ENCODE data around the gene DEPDC5. TPM values are rescaled to one million over a fixed set of nuclear protein-coding genes. Genes with fewer than 3 reads are reported as not detected.

Gene DEPDC5
- total and polyA plus RNA-seq, 5 experiments from 2014 or later: 3.9 to 52.4 (median 10.6) TPM

DNA sequence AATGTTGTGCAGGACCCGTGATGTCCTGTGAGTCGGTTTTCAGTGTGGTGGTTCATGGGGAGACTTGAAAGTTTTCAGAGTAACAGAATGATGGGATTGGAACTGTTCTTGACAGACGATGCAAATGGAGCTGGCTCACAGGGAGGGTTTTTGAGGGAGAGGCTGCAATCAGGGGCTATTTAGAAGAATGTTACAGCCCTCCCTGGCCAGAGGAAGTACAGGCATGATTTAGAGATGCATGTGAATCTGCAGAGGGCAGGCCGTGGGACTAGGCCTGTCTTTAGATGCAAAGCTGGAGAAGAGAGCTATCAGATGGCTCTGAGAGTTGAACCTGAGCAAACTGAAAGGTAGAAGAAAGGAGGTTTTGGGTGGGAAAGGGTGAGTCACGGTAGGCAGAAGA lies 115.9 kb downstream of the DEPDC5 start:
- POLR2A ChIA-PET: no interaction called here
- peaks cover 0 to 71% (median 7%) of the 10 kb centered on the region in 3 donors for H3K36me3 Mint-ChIP-seq
- DNase-seq (no peak), ATAC-seq (no peak)
- H3K4me1 Mint-ChIP-seq: peaks cover 0 to 8% (median 0%) of the 10 kb centered on the region in 4 donors
- H3K4me3 Mint-ChIP-seq: no peak overlapping the region
- H3K27me3 Mint-ChIP-seq: no peaks in the 10 kb centered on the region
- peak overlapping the region in 3 of 10 donors; percentile 13 to 71 (median 48) for H3K27ac Mint-ChIP-seq
- no peaks in the 10 kb centered on the region for H3K9me3 Mint-ChIP-seq

DNA sequence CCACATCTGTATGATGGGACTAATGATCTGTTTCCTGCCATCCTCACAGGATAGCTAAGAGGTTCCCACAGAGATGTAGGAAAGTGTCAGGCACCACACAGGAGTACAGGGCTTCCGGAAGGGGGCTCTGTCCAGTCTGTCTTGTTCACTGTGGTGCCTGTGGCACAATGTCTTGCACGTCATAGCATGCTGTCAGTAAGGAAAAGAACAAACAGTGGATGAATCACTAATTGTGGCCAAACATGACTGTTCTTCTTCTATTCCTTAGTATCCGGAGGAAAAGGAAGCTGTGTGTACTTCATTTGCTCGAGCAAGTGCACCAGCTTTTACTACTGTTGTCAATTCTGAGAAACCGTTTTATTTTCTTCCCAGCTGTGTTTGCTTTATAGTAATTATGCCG lies 117.1 kb downstream of the DEPDC5 start:
- Mint-ChIP-seq H3K4me1 (peaks cover 0 to 9% (median 1%) of the 10 kb centered on the region in 4 donors), H3K9me3 (no peaks in the 10 kb centered on the region), H3K4me3 (no peak overlapping the region), H3K36me3 (peaks cover 0 to 74% (median 7%) of the 10 kb centered on the region in 3 donors), H3K27me3 (no peaks in the 10 kb centered on the region), H3K27ac (no peak overlapping the region)
- POLR2A ChIA-PET: no interaction called here
- no peak for ATAC-seq
- no peak for DNase-seq

DNA sequence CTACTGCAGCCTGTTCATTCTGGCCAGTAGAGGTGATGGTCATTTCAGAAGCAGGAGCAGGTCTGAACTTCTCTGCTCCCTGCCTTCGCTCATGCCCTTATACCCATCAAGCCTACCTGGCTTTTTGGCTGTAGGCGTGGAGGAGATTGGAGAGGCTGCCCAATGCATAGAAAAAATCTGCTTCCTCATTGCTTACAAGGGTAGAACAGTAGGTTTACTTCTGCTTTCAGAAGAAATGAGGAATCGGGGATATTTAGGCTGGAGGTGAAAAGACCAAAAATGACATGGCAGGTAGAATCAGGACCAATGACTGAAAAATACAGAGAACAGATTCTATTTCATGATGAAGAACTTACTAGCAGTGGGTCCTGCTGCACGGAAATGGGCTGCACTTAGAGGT lies 117.7 kb downstream of the DEPDC5 start:
- Mint-ChIP-seq H3K4me3 (no peak overlapping the region), H3K27ac (no peak overlapping the region), H3K36me3 (peaks cover 0 to 74% (median 7%) of the 10 kb centered on the region in 3 donors), H3K27me3 (no peaks in the 10 kb centered on the region), H3K9me3 (no peaks in the 10 kb centered on the region), H3K4me1 (peaks cover 0 to 13% (median 3%) of the 10 kb centered on the region in 4 donors)
- ATAC-seq: no peak
- POLR2A ChIA-PET: no interaction called here
- no peak for DNase-seq

- peaks cover 0 to 13% (median 3%) of the 10 kb centered on the region in 4 donors for H3K4me1 Mint-ChIP-seq
- ATAC-seq (no peak), DNase-seq (peak in 1 of 10 donors; percentile 10)
- H3K27me3 Mint-ChIP-seq: no peaks in the 10 kb centered on the region
- POLR2A ChIA-PET: no interaction called here
- peak overlapping the region in 1 of 10 donors; percentile 21 for H3K27ac Mint-ChIP-seq
- no peaks in the 10 kb centered on the region for H3K9me3 Mint-ChIP-seq
- peaks cover 0 to 73% (median 7%) of the 10 kb centered on the region in 3 donors for H3K36me3 Mint-ChIP-seq
- H3K4me3 Mint-ChIP-seq: no peak overlapping the region
Observed at GRCh38 chr22:31872209-31872608, 118.4 kb downstream of the DEPDC5 start.

DNA sequence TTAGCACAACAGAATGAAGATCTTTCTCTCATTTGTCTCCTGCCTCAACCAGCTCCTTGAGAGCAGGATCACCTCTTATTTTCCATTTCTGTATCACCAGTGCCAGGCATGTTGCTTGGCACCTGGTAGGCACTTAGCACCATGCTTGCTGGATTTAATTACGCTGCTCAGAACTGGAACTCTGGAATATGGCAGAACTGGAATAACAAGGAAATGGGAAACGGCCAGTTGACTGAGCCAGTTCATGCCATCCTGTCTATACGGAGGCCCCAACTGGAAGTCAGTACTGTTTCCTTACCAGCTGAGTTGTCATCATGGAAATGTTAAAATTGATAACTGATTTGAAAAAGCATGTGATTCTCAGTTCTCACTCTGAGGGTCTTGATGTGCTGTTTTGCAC lies 121.0 kb downstream of the DEPDC5 start:
- Mint-ChIP-seq H3K27me3 (no peaks in the 10 kb centered on the region), H3K4me3 (no peak overlapping the region), H3K36me3 (peaks cover 0 to 82% (median 13%) of the 10 kb centered on the region in 3 donors), H3K4me1 (peaks cover 0 to 13% (median 3%) of the 10 kb centered on the region in 4 donors), H3K27ac (peak overlapping the region in 3 of 10 donors; percentile 0 to 27 (median 9)), H3K9me3 (no peaks in the 10 kb centered on the region)
- ATAC-seq (no peak), DNase-seq (no peak)
- POLR2A ChIA-PET: no interaction called here

DNA sequence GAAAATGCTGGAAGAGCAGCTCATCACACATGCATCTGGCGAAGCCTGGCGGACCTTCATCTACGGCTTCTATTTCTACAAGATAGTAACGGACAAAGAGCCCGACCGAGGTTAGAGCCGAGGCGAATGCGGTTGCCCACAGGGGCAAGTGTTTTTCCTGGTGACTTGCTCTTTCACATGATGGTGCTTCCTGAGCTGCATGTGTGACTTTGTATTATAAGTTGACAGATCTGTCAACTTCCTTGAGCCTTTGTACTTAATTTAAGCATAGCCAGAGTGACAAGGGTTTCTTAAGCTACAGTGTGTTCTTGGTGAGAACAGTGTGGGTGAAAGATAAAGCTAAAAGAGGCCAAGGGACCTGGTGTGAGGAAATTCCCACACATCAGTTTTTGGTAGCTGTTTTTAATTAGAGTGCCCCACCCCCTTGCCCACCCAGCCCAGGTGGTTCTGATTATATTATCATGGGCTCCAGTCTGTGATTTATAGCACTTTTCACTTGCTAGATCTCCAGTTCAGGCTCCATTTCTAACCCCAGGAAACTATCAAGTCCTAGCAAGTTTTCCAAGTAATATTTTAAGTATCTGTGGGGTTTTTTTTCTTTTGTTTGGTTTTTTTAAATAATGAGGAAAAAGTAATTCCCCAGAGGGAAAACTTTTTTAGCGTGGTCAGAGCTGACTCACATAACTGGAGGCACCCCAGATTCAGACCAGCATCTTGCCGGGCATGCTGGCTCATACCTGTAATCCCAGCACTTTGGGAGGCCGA lies 122.5 kb downstream of the DEPDC5 start:
- peaks cover 0 to 12% (median 3%) of the 10 kb centered on the region in 4 donors for H3K4me1 Mint-ChIP-seq
- ATAC-seq: no peak
- H3K9me3 Mint-ChIP-seq: no peaks in the 10 kb centered on the region
- H3K27me3 Mint-ChIP-seq: no peaks in the 10 kb centered on the region
- H3K4me3 Mint-ChIP-seq: peak overlapping the region in 1 of 10 donors; percentile 40
- peak overlapping the region in 1 of 10 donors; percentile 29 for H3K27ac Mint-ChIP-seq
- peaks cover 0 to 82% (median 19%) of the 10 kb centered on the region in 3 donors for H3K36me3 Mint-ChIP-seq
- no peak for DNase-seq
- POLR2A ChIA-PET: interaction anchor here (0.7 kb wide), 1 partner anchor 143 kb away, joined by 6 read pairs; no protein-coding TSS in a partner anchor

GRCh38 chr22:31879585-31879984 lies 125.8 kb downstream of the DEPDC5 start:
- POLR2A ChIA-PET: no interaction called here
- DNase-seq: no peak
- Mint-ChIP-seq H3K9me3 (no peaks in the 10 kb centered on the region), H3K4me3 (no peak overlapping the region), H3K27ac (no peak overlapping the region), H3K27me3 (no peaks in the 10 kb centered on the region), H3K4me1 (peaks cover 1 to 6% (median 4%) of the 10 kb centered on the region in 4 donors), H3K36me3 (peaks cover under 1 to 81% (median 15%) of the 10 kb centered on the region in 3 donors)
- ATAC-seq: no peak

GRCh38 chr22:31881200-31881599 lies 127.4 kb downstream of the DEPDC5 start:
- POLR2A ChIA-PET: no interaction called here
- Mint-ChIP-seq H3K4me1 (peaks cover 0 to 3% (median under 1%) of the 10 kb centered on the region in 4 donors), H3K27ac (no peak overlapping the region), H3K4me3 (no peak overlapping the region), H3K9me3 (no peaks in the 10 kb centered on the region), H3K27me3 (no peaks in the 10 kb centered on the region), H3K36me3 (peaks cover 7 to 81% (median 20%) of the 10 kb centered on the region in 3 donors)
- ATAC-seq (no peak), DNase-seq (no peak)

- Mint-ChIP-seq H3K9me3 (no peaks in the 10 kb centered on the region), H3K4me3 (no peak overlapping the region), H3K27me3 (no peaks in the 10 kb centered on the region), H3K4me1 (peaks cover 0 to 3% (median 0%) of the 10 kb centered on the region in 4 donors), H3K27ac (no peak overlapping the region), H3K36me3 (peaks cover 7 to 83% (median 21%) of the 10 kb centered on the region in 3 donors)
- POLR2A ChIA-PET: no interaction called here
- ATAC-seq (no peak), DNase-seq (no peak)
Observed at GRCh38 chr22:31881865-31882264, 128.0 kb downstream of the DEPDC5 start.

DNA sequence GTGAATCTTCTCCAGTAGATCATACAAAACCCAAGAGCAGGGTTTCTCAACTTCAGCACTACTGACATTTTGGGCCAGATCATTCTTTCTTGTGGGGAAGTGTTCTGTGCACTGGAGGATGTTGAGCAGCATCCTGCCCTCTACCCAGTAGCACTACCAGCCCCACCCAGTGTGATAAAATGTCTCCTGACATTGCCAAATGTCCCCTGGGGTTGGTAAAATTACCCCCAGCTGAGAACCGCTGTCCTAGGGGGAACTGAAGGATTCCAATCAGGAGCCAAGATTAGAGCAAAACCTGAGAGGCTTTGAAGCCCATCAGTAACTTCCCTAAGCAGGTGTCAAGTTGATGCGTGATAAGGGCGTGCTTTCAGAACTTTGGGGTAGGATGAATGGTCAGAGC lies 129.2 kb downstream of the DEPDC5 start:
- ATAC-seq (no peak), DNase-seq (no peak)
- Mint-ChIP-seq H3K27me3 (no peaks in the 10 kb centered on the region), H3K36me3 (peaks cover 7 to 82% (median 26%) of the 10 kb centered on the region in 3 donors), H3K4me3 (no peak overlapping the region), H3K4me1 (peaks cover 0 to 3% (median 0%) of the 10 kb centered on the region in 4 donors), H3K9me3 (no peaks in the 10 kb centered on the region), H3K27ac (peak overlapping the region in 1 of 10 donors; percentile 83)
- POLR2A ChIA-PET: no interaction called here

- Mint-ChIP-seq H3K27me3 (no peaks in the 10 kb centered on the region), H3K4me1 (peaks cover 0 to 3% (median under 1%) of the 10 kb centered on the region in 4 donors), H3K36me3 (peaks cover 7 to 80% (median 29%) of the 10 kb centered on the region in 3 donors), H3K4me3 (no peak overlapping the region), H3K27ac (peak overlapping the region in 2 of 10 donors; percentile 45 to 63), H3K9me3 (no peaks in the 10 kb centered on the region)
- DNase-seq (no peak), ATAC-seq (no peak)
- POLR2A ChIA-PET: no interaction called here
Observed at GRCh38 chr22:31883989-31884388, 130.2 kb downstream of the DEPDC5 start.

DNA sequence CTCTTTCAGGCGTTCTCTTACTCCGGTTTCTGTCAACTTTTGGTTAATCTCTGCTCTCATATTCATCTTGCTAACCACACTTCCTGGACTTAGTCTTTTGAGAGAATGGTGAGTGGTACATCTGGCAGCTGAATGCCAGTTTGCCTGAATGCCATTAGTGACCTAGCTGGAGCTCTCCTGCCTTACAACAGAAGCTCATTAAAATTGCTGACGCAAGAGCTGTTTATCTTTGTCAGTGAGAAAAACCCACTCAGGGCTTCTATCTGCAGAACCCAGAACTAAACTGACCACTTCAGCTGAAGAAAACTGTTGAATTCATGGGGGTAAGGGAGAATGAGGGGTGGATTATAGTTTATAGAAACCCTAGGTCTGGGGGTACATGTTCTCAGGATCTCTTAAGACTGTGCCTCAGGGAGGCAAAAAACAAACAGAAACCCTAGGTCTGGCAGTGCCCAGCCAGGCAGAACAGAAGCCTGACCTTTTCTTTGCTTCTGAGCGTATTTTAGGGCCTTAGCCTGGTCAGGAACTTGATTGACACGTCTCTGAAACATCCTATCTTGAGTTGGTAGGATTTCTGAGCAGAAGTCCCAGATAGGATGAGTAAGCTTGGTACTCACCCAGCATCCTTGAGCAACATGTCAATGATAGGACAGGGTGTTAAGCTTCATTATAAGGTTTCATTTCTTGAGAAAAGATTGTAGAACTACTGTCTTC lies 137.7 kb downstream of the DEPDC5 start:
- Mint-ChIP-seq H3K36me3 (peaks cover 4 to 73% (median 17%) of the 10 kb centered on the region in 3 donors), H3K4me1 (peaks cover 0 to 3% (median 0%) of the 10 kb centered on the region in 4 donors), H3K9me3 (no peaks in the 10 kb centered on the region), H3K4me3 (no peak overlapping the region), H3K27ac (peak overlapping the region in 2 of 10 donors; percentile 11 to 25), H3K27me3 (no peaks in the 10 kb centered on the region)
- DNase-seq (no peak), ATAC-seq (no peak)
- POLR2A ChIA-PET: no interaction called here

- Mint-ChIP-seq H3K27ac (no peak overlapping the region), H3K9me3 (no peaks in the 10 kb centered on the region), H3K4me1 (peaks cover 0 to 3% (median 0%) of the 10 kb centered on the region in 4 donors), H3K4me3 (no peak overlapping the region), H3K36me3 (peaks cover 4 to 73% (median 15%) of the 10 kb centered on the region in 3 donors), H3K27me3 (no peaks in the 10 kb centered on the region)
- ATAC-seq: no peak
- no peak for DNase-seq
- POLR2A ChIA-PET: no interaction called here
Observed at GRCh38 chr22:31892080-31892433, 138.2 kb downstream of the DEPDC5 start.

All from naive thymus-derived CD8-positive, alpha-beta T cell (primary cell).